ENCODE measurements around the gene PSMC4.

Gene PSMC4

DNA sequence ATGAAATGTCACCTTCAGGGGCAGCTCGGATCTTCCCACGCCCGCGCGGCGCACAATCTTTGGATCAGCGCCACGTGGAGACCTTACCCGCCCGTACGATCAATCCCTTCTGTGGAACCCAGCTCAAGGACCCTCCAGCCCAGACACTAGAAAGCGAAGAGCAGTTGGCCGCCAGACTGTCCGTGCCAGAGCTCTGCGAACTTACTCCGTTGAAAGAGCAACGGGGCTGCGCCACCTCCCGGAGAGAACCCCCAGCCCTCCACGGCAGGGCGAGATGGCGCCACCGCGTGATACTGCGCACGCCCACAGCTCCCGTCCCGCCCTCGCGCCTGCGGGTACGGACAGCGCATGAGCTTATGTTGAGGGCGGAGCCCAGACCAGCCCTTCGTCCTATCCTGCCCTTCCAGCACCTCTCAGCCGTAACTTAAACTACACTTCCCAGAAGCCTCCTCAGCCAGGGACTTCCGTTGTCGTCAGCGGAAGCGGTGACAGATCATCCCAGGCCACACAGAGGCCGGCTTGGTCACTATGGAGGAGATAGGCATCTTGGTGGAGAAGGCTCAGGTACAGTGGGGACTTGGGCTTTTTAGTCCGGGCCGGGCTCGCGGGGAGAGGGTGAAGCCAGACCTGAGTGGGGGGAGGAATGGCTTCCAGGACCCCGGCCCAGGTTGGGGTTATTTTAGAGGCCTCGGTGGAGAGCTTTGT lies at the start of gene PSMC4:
Gene PSMC4 (plus strand): TSS at position 491 of the 705 bp plus-strand sequence. CDS start 38 bp downstream, at position 529.
- DNase-seq, result peak; percentile 99

GRCh38 chr19:39923862-39924261 lies 47.1 kb upstream of the PSMC4 start:
- DNase-seq, result no peak

GRCh38 chr19:39924389-39924788 lies 46.6 kb upstream of the PSMC4 start:
- no peak for DNase-seq

DNA sequence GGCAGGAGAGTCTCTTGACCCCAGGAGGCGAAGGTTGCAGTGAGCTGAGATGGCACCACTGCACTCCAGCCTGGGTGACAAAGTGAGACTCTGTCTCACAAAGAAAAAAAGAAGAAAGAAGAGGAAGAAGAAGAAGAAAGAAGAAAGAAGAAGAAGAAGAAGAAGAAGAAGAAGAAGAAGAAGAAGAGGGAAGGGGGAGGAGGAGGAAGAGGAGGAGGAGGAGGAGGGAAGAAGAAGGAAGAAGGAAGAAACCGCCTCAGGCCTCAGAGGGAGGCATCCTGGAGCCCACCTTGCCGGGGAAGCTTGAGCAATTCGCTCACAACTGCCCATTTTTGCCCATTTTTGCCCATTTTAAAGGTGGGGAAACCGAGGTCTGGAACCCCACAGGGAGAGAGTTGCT lies 46.0 kb upstream of the PSMC4 start:
- DNase-seq, result no peak

- DNase-seq, result no peak
Observed at GRCh38 chr19:39926170-39926760, 44.7 kb upstream of the PSMC4 start.

- DNase-seq, result no peak
Observed at GRCh38 chr19:39927076-39927475, 43.9 kb upstream of the PSMC4 start.

DNA sequence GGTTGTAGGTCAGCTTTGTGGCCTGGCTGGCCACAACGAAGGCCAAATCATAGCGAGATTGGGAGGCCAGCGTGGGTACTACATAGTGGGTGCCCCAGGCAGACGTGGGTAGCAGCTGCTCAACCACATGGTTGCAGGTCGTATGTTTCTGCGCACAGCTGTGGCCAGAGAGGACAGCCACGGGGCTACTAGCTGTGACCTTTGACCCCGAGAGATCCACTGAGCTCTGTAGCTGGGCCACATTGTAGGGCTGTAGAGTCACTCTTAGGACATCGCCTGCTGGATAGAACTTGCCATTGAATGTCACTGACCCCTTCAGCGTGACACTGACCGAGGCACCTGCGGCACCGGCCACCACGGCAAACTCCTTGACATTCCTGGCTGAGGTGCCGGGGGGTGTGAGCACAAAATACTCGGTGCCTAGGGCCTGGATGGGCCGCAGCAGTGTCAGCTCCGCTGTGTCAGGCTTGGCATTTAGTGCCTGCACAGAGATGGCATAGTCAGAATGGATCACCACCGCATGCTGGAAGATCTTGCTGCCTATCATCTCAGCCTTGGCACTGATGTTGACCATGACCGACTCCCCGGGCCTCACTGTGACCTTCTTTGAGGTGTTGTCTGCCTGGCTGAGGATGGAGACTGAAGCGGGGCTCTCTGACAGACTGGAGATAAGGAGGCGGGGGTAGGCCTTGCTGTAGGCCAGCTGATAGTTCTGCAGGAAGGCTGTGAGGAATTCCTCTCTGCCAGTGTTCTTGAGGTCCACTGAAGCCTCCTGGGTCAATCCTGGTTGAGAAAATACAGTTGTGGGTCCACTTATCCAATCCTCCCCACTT lies 43.2 kb upstream of the PSMC4 start:
- no peak for DNase-seq

DNA sequence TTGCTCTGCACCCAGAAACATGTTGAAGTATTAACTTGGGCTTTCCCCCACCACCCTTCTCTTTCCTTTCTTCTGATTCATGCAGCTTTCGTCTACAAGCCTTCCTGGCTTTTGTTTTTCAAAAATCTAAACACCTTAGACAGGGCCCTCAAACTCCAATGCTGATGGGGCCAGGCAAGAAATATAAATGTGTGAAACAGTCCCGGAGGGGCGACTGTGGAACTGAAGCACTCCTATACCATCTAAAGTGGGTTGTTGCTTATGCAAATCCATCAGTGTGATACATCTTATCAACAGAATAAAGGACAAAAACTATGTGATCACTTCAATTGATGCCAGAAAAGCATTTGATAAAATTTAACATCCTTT lies 42.6 kb upstream of the PSMC4 start:
- DNase-seq, result no peak

DNA sequence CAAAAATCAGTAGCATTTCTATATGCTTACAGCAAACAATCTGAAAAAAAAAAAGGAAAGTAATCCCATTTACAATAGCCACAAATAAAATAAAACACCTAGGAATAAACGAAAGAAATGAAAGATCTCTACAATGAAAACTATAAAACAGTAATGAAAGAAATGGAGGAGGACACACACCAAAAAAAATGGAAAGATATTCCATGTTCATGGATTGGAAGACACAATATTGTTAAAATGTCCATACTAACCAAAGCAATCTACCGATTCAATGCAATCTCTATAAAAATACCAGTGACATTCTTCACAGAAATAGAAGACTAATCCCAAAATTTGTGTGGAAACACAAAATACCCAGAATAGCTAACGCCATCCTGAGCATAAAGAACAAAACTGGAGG lies 41.2 kb upstream of the PSMC4 start:
- DNase-seq, result no peak

DNA sequence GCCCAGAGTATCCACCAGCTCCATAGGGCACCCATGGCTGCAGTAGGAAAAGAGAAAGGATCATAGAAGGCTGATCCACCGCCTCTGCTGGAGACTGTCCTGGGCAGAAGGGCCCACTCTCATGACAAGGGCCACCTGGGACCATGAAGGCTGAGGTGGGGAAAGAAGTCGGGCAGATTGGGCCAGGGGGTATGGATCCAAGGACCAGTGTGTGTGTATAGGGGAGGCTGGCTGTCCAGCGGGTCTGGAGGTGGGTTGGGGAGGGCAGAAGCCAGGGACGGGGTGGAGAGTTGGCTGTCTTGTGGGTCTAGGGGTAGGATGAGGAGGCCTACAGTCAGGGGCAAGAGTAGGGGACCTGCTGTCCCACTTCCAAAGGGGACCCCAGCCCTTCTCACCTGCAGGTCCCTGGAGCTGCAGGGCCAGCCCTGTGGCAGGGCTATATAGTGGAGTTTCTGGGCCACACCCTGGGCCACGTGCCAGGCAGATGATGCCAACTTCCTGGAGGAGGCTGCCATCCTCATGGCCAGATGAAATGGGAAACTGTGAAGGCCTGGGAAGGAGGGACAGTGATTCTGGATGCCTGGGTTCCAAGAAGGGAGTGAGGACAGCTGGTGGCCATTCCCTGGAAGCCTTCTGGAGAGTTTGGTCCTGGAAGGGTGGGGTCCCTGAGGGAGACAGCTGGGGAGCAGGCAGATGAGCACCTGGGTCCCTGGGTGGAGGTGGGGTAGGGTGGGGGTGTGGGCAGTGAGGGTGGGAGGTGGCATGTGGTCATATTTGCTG lies 36.2 kb upstream of the PSMC4 start, which contains the start of gene FCGBP:
Gene FCGBP (minus strand): TSS at position 51 of the 780 bp plus-strand sequence.
- peak; percentile 3 for DNase-seq

DNA sequence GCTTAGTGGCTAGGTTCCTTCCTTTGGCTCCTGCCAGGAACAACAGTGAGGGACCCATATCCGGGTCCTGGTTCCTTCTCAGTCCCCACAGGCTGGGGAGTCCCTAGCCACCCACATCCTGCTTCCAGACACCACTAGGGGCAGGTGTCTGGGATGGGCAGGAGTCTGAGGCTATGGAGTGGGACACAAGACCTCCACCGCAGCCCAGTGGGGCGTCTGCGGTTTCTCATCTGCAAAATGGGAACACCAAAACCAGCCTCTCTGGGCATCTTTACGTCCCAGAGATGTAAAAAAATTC lies 35.7 kb upstream of the PSMC4 start:
- no peak for DNase-seq

DNA sequence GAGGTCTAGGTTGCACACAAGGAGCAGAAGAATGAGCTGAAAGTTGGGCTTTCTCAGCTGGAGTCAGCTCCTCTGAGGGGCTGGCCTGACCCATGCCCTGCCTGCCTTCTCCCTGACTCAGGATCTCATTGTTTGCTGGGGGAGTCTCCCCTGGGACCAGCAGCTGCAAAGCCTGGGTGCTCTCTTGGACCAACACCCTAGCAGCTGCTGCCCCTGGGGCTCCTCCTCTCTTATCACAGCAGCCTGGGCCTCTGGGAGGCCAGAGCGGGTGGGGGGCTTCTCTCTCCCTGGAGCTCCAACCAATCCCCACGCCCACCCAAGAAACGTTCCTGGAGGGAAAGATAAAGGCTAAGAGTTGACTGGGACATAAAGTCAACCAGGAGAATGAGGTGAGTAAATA lies 34.9 kb upstream of the PSMC4 start:
- DNase-seq, result no peak

- DNase-seq, result no peak
Observed at GRCh38 chr19:39936622-39937021, 34.3 kb upstream of the PSMC4 start.

DNA sequence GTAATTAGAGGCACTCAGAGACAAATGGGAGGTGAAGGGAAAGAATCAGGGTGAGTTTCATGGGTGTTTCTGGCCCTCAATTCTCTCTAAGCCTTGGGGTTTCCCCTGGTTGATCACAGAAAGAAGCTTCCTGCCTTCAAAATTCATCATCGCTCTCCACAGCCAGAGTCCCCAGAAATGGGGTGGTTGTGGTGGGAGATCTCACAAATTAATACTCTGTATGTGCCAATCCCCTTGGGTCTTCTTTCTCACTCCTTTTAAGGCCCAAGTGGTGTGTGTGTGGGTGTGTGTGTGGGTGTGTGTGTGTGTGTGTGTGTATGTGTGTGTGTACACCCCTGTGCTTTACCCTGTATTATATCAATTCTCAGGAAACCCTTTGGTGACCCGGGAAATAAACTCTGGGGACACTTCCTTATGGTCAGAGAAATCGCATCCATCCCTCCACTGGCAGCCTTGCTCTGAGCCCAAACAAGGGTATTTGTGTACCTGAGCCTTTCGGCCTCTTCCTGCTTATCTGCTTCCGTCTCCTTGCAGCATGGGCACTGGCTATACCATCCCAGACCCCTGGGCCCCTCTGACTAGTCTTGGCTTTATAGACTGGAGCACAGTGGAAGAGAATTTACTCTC lies 33.8 kb upstream of the PSMC4 start:
- DNase-seq, result no peak

DNA sequence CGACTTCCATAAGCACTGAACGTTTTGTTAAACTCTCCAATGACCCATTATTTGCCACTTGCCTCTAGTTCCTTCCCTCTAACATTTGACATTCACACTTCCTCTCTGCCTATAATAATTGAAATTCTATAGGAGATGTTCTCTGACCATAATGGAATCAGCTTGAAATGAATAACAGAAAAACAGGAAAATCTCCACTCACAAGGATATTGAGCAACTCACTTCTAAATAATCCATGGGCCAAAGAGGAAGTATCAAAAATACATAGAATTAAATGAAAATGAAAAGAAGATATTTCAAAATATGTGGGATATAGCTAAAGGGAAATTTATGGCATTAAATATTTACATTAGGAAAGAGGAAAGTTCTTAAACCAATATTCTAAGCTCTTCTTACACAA lies 33.2 kb upstream of the PSMC4 start:
- DNase-seq, result no peak

GRCh38 chr19:39939556-39939955 lies 31.4 kb upstream of the PSMC4 start:
- DNase-seq, result no peak

GRCh38 chr19:39940221-39940833 lies 30.6 kb upstream of the PSMC4 start:
- no peak for DNase-seq

- no peak for DNase-seq
Observed at GRCh38 chr19:39941151-39941550, 29.8 kb upstream of the PSMC4 start.

- DNase-seq, result no peak
Observed at GRCh38 chr19:39941615-39942365, 29.2 kb upstream of the PSMC4 start.

DNA sequence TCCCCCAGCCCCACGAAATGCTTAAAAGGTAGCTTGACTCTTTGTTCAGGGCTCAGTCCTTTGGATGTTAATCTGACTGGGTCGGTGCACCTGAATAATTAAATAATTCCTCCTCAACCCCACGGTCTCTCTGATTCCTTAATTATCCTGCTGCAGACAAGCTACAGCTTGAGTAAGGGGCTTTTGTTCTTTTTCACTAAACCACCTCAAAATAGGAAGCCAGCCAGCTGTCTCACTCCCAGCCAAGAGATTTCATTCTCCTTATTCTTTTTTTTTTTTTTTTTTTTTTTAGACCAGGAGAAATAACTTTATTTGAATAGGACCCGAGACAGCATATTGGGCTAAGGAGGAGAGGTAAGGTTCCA lies 28.6 kb upstream of the PSMC4 start:
- DNase-seq, result no peak

DNA sequence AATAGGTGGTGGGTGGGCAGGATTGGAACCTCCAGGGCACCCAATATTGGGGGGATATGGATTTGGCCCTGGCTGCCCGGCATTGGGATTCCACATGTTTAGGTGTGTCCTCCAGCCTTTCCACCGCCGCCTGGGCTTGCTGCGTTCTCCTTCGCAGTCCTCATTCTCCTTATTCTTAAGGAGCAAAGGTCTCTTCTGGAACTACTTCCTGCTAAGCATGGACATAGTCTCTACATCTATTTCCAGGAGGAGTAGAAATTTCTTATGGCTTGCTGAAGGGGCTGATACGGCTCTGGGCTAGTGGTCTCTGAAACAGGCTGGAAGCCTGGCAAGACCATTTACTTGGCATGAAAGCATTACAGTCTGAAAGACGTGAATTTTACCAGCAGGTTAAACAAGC lies 27.4 kb upstream of the PSMC4 start:
- no peak for DNase-seq

- no peak for DNase-seq
Observed at GRCh38 chr19:39946532-39946931, 24.4 kb upstream of the PSMC4 start.
